HG03196 (cell line): ENCODE data around the gene MBOAT1.

Source experiments
- ATAC-seq: cut with Tn5 transposase; IDR thresholded peaks from one replicate; pipeline ENCODE4 v1.9.1; 2021; ENCODE audit not compliant: unreplicated experiment

Gene MBOAT1

DNA sequence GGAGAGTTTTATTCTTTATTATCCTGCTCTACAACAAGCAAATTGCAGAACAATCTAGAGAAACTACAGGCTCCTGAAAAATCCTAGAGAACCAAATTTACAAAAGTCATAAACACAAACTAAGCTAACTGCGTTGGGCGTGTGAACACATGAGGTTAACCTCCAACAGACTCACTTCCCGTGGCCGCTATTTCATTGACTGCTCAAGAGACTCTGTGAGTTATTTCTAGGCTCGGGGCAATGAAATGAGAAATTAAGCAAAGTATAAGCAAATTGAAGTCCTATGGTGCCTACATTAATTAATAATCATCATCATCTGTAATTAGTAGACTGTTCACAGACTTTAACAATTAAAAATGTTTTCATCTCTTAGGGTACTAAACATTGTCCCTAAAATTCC lies 100.0 kb downstream of the MBOAT1 start:
- no peak for ATAC-seq

DNA sequence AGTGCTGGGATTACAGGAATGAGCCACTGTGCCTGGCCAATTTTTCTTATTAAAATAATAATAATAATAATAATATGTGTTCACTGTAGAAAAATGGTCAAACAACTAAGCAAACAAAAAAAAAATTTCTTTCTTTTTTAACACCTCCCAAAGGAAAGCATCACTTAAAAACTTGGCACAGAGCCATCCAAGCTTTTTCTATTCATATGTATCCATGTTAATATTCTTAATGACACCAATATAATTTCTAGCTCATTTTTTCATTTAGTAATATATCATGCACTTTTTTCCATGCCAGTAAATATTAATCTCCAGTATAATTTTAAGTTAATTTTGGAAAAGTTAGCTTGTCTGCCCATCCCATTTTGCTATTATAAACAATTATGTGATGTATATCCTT lies 101.8 kb downstream of the MBOAT1 start:
- no peak for ATAC-seq

DNA sequence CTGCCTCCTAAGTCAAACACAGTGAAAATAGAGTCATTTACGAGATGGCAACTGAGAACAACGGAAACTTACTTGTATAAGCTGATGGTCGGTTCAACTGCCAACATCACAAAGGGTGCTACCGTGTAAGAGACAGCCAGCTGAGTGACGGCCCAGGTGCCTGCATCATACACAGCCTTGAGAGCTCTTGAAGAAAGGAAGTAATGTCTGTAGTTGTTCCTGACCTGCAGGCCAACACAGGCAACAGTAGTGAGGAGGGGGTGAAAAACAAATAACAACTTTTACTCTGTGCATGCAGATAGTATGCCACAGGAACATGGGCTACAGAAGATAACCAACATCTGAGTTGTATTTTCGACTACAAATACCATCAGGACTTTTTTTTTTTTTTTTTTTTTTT lies 102.7 kb downstream of the MBOAT1 start:
- no peak for ATAC-seq

DNA sequence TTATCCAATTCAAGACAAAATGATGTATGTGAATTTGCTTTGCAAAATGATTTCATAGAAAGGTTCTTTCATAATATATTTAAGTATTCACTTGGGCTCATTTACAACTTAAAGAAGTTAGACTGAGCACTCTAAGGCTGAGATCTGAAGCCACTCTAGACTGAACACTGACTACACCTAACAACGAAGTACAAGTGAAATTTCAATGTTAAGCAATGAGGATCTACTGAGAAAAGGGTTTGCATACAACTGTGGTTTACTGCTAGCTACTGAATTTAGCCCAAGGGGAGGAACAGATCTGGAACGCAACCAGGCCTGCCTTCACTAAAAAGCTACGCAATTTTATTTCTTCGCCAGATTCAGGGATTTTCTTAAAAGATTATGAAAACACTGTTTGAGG lies 106.4 kb downstream of the MBOAT1 start:
- ATAC-seq, result no peak

DNA sequence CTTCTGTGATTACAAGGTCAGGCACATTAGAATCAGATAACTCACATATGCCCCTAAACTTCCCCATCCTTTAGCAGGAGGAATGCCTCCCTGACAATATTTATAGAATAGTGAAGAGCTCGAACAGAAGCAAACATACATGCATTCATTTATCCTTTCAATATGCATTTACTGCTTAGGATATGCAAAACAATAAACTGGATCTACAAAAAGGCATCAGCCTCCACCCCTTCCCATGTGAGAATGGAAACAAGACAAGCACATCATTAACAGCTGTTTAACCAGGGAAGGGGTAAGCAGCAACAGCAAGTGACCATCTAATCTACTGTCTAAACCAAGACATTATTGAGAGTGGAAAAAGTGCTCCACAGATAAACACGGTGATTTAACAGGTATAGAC lies 107.6 kb downstream of the MBOAT1 start:
- no peak for ATAC-seq

DNA sequence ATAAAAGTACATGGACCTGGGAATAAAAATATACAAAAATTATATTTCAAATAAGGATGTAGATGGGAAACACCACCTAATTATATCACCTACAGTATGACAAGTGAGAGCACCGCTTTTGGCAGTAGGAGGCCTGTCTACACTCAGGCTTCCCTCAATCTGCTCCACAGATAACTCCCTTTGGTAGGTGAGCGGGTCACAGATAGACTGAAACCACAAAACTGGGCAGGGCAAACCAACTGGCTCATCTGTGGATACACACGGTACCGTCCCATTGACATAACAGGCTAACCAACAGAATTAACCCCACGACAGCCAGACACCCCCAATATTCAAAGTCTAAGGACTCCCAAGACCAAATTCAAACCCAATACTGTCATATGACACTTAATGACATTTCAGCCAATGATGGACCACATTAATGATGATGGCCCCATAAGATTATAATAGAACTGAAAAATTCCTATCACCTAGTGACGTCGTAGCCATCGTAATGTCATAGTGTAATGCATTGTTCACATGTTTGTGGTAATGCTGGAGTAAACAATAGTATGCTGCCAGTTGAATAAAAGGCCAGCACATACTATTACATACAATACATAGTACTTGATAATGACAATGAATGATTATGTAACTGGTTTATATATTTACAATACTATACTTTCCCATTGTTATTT lies 109.7 kb downstream of the MBOAT1 start:
- ATAC-seq, result no peak

DNA sequence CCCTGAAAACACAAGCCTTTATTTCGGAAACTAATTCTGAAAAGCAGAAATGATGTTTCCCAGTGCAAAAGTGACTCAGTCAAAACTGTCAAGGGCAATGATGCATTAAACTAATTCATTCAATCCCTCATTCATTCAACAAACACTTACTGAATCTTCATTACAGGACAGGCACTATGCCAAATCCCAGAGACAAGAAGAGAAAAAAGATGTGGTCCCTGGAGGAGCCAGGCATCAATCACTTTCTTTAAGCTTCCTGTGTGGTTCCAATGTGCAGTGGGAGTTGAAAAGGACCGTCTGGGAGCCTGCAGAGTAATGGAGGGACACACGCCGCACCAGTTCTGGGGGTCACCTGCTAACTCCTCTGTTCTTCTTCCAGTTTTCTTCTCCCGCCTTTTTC lies 113.1 kb downstream of the MBOAT1 start:
- no peak for ATAC-seq

DNA sequence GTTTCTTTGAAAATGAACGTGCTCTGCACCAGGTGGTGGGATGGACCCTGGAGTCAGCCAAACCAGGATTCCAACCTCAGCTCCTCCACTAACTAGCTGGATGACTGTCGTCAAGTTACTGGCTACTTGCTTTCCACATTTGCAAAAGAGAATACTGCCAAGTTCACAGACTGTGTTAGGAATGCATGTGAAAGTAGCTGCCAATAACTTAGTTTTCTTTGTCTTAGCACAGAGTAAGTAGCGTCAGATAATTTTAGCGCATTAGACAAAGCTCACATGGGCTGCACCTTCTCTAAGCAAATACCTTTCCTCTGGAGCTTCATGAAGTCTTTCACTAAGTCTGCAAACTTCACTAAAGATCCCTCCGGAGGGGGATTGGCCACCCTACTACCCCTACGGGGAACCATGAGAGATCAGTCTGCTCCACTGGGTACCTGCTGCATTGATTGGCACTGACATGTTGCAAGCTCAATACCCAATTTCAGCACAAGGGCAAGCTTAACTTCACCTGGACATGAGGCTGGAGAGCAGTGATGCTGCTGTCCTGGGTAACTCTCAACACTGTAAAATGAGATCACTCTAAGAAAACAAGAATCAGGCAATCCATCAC lies 113.9 kb downstream of the MBOAT1 start:
- no peak for ATAC-seq

DNA sequence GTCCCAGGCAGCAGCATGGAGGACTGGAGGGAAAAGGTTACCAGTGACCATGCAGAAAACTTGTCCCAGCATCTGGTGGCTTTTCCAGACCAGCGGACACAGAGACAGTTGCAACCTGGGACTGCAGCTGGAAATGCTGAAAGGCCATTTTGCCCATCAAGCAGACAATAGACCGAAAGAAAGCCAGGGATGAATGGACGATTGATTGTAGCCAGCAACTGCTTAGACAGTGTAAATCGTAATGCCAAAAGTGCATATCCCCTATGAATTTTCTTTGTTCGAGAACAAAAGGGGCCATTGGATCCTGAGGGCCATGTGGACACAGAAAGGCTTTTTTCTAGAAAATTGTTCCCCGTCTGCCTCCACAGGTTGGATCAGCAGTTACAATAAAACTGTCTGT lies 115.7 kb downstream of the MBOAT1 start:
- ATAC-seq, result no peak

DNA sequence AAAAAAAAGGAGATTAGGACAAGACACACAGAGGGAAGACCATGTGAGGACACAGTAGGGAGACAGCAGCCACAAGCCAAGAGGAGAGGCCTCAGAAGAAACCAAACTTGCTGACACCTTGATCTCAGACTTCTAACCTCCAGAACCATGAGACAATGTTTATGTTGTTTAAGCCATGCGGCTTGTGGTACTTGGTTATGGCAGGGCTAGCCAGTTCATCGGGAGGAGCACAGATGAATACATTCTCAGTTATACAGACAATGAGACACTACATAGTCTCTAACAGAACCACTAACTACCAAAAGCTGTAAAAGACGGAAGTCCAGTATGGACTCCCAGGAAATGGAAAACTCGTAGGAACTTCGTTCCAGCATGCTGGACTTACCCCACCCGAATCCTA lies 116.8 kb downstream of the MBOAT1 start:
- no peak for ATAC-seq

DNA sequence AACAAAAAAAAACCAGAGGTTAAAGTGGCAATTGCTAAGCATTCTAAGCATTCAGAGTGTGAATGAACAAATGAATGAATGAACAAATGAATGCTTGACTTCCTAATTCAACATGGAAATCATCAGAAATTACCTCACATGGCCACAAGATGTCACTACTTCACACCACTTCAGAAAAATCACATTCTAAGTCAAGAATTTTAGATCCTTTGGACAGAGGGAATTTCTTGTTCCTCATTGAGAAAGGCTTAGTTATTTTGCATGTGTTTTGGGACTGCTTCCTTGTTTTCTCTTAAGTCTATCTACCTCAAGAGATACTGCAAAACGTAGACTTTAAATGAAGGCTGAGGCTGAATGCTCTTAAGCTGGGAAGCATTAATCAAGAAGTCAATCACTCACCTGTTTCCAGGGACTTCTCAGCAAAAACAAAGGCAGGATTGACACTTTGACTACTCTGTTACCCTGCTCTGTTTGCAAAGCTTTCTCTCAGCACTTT lies 120.2 kb downstream of the MBOAT1 start:
- no peak for ATAC-seq

DNA sequence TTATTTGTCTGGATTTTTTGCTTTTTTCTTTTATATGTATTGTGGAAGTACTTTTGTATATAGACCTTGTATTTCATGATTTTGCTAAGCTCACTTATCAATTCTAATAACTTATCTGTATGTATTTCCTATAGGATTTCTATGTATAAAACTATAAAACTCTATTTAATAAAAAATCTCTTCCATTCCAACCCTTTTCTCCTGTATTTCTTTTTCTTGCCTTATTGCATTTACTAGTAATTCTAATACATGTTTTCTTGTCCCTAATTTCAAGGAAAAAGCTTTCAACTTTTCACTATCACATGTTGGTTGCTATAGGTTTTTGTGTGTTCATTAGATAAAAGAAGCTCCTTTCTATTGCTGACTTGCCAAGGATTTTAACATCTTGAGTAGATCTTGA lies 125.3 kb downstream of the MBOAT1 start:
- ATAC-seq, result no peak

DNA sequence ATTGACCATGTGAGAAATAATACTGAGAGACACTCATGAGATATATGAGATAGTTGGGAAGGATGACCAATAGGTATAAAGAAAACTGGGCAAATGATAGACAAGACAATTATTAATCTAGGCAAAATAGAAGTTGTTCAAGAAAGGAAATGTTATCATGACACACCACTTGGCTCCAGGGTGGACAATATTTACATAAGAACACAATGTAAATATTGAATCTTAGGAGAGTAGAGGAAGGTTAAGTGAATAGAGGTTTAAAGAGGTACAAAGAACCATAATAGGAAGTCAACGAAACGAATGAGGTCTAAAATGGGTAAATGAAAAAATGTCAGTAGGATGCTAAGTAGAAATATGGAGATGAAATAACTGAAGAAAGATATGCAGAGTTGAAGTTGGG lies 126.5 kb downstream of the MBOAT1 start:
- ATAC-seq, result no peak

DNA sequence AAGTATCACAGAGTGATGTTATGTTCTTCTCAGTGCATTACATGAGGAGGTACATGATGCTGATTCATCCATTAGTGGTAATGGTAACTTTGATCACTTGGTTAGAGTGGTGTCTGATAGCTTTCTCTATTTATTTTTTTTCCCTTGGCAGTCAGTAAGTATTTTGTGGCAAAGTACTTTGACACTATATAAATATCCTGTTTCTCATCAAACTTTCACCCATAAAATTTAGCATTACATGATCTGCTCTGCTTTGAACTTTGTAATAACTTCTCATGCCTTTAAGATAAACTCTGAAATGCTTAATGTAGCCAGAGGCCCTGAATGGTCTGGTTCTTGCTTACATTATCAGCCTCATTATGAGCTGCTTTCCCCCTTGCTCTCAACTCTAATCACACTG lies 127.9 kb downstream of the MBOAT1 start:
- ATAC-seq, result no peak

DNA sequence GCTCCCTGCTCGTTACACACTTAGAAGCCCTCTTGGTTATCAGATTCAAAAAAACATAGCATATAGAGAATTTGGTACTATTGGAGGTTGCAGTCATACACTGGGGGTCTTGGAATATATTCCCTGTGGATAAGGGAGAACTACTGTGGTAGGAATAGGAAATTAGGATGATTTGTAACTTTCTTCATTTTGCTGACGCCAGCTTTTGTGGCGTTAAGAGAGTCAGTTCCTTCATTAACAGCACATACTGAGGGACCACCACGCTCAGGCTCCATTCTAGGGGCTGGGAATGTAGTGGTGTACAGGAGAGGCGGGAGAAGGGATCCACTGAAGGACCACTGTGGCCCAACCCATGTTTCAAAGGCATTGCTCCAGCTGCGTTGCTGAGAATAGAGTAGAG lies 140.3 kb downstream of the MBOAT1 start:
- no peak for ATAC-seq

DNA sequence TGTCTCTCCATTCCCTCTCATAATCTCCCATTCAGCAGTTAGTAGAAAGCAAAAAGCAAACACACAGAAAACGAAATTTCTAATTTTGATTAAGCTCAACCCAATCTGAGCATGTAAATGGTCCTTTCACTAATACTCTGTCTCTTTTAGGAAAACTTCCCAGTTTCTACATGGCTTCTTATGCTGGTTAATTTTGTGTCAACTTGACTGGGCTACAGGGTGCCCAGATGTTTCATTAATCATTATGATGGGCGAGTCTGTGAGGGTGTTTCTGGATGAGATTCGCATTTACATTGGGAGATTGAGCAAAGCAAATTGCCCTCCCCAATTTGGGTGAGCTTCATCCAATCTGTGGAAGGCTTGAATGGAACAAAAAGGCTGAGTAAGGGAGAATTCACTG lies 142.2 kb downstream of the MBOAT1 start:
- no peak for ATAC-seq

DNA sequence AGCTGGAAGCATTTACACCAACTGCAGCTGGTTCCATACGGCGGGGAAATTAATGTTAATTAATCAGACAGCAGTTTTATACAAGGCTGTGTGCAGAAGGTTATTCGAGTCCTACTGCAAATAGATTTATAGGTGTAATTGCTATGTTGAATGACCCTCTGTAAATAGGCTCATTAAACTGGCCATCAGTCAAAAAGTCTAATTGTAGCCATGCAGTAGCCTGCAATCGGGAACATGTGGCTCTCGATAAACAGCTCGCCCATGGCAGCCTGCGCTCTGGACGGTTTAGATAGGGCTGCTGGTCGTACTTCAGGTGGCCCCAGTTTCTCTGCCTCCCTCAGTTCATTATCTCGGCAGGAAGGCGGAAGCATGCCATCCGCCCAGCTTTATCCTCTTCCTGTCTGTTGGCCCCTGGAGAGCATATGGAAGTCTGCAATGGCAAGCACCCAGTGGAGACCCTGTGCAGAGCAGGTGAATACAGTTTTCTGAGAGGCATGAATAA lies 143.2 kb downstream of the MBOAT1 start:
- no peak for ATAC-seq

DNA sequence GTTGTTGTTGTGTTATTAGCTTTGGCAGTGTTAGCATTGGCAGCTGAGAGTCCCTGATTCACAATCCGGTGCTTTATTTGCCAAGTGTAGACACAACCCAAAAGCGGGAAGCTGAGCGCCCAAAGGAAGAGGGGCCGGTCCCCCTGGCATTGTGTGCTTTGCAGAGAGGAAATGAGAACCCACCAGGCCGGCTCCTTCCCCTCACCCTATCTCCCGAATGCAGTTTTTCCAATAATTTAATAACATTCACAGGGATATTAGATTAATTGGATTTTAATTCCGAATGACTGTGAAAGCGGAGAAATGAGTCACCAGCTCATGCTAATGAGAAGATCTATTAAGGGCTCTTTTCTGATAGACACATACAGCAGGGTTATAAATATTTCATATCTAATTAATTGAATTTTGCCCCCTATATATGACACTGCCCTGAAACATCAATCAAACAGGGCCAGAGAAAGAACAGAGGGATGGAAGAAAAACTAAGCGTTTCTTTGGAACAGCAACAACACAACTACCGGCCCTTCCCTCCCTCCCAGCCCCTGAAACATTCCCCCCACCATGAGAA lies 143.8 kb downstream of the MBOAT1 start:
- ATAC-seq, result no peak

DNA sequence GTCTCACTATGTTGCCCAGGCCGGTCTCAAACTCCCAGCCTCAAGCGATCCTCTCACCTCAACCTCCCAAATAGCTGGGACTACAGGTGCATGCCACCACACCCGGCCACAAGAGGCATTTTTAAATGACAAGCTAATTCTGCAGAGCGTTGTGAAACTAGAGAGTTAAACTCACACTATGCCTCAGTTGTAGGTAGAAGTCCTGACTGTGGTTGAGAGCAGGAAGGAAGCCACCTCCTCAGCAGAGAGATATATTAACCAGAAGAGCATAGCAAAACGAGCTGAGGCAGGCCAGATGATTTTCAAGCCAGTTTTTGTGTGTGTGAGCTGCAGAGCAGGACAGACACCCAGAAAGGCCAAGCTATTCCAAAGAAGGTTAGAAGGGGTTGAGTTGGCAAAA lies 150.3 kb downstream of the MBOAT1 start:
- ATAC-seq, result peak; percentile 81

DNA sequence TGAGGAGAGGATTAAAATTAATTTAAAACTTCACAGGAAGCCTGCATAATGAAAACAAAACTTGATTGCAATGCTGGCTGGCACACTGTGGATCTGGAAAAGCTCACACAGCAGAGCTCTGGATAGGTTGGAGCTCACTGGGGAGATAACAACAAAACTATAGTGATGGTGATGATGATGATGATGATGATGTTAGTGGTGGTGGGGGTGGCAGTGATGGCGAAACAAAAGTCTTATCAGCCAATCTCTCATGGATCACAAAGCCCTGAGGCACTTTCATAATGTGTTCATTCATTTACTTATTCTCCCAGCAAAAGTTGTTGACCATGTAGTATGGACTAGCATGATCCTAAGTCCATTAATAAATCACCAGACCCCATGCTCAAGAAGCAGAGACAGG lies 152.0 kb downstream of the MBOAT1 start:
- ATAC-seq, result no peak

DNA sequence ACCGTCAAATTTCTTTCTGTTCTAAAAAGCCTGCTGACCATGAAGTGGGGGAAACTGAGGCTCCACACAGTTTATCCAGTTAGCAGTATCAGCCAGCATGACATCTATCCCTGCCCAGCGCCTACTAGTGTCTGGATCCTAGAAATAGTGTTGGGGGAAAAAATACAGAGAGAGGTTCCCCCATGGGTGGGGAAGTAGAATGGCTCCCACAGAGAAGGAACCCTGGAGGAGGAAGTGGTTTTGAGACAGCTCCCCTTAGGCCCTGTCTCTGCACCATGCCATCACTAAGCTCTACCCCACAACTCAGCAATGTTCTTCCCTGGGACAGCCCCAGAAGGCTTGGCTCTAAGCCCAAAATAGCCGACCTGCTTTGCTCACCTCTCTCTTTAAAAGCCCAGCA lies 153.4 kb downstream of the MBOAT1 start:
- no peak for ATAC-seq

DNA sequence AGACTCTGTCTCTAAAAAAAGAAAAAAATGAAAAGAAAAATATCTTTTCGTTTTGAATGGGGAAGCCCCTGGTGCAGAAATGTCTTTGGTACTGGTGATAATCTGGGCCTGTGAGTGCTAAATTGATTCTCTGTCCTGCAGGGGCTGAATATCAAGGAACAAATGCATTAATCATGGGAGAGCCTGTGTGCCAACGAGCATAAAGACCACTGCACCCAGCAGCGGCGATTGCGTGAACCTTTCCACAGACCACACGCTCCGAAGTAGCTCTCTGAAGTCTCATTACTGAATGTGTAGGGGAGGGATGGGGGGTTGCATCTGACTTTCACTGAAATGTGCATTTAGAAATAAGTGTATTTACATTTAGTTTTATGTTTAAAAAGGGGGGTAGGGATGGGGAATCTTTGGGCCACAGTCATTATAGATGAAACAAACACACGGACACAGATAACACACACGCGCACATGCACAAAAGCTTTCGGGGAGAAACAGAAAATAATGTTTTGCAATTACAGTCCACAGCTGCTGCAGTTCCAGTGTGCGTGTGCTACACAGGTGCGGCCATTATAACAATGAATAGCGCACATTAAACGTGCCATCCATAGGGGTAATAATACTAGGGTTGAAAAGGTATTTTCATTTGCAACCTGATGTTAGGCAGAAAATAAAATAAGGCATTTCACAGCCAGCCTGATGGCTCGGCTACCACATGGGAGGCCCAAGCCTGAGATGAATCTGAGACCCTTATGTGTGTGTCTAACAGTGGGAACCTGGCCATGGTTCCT lies 154.0 kb downstream of the MBOAT1 start:
- ATAC-seq, result no peak
